PFSK-1 (cell line): ENCODE measurements around the gene ST6GALNAC3.

Source experiments
- FOXP2 ChIP-seq: optimal IDR thresholded peaks from 2 replicates; pipeline ENCODE3; 2011; ENCODE audit warnings: borderline replicate concordance, control low read depth, inconsistent platforms; ENCODE audit not compliant: insufficient read depth; ENCODE audit errors: extremely low read length, extremely low read depth
- POLR2AphosphoS5 ChIP-seq: IDR thresholded peaks from 2 replicates; pipeline ENCODE4 v1.6.1; 2012; ENCODE audit warnings: low read depth, mild to moderate bottlenecking, control low read depth, low read length, moderate library complexity
- REST ChIP-seq, 2 experiments: IDR thresholded peaks; 2 replicates each; pipeline versions ENCODE4 v1.6.1 to v1.8.0; 2011 to 2012; ENCODE audit warnings: low read depth in 2 of 2, low read length in 2 of 2, control low read depth in 1 of 2, inconsistent platforms in 1 of 2, mild to moderate bottlenecking in 1 of 2, moderate library complexity in 1 of 2; ENCODE audit not compliant: insufficient read depth in 1 of 2
- SIN3A ChIP-seq: IDR thresholded peaks from 2 replicates; pipeline ENCODE4 v1.6.1; 2012; ENCODE audit warnings: mild to moderate bottlenecking, low read length, moderate library complexity, borderline replicate concordance; ENCODE audit not compliant: insufficient read depth
- TAF1 ChIP-seq: IDR thresholded peaks from 2 replicates; pipeline ENCODE4 v1.6.1; 2012; ENCODE audit warnings: low read length, control low read depth, borderline replicate concordance; ENCODE audit not compliant: insufficient read depth

The ST6GALNAC3 gene

GRCh38 chr1:76239470-76239918 is 164.9 kb downstream of the ST6GALNAC3 start:
- no peak for TF ChIP-seq POLR2AphosphoS5
- no peak for TF ChIP-seq SIN3A
- TF ChIP-seq FOXP2: no peak
- no peak for TF ChIP-seq REST (IDR thresholded peaks at IDR 0.05; ENCODE audit: insufficient read depth in 1 of 2, low read depth in 2 of 2, low read length in 2 of 2)
- no peak for TF ChIP-seq TAF1

GRCh38 chr1:76240316-76240715 is 165.8 kb downstream of the ST6GALNAC3 start:
- TF ChIP-seq SIN3A (no peak), REST (IDR thresholded peaks at IDR 0.05; ENCODE audit: insufficient read depth in 1 of 2, low read depth in 2 of 2, low read length in 2 of 2) (no peak), POLR2AphosphoS5 (no peak), FOXP2 (no peak), TAF1 (no peak)

- no peak for TF ChIP-seq TAF1
- TF ChIP-seq REST (IDR thresholded peaks at IDR 0.05; ENCODE audit: insufficient read depth in 1 of 2, low read depth in 2 of 2, low read length in 2 of 2): no peak
- TF ChIP-seq SIN3A: no peak
These were observed 172.8 kb downstream of the ST6GALNAC3 start for GRCh38 chr1:76247261-76247852.

- TF ChIP-seq FOXP2: no peak
- TF ChIP-seq POLR2AphosphoS5: no peak
- TF ChIP-seq REST (IDR thresholded peaks at IDR 0.05; ENCODE audit: insufficient read depth in 1 of 2, low read depth in 2 of 2, low read length in 2 of 2): no peak
- no peak for TF ChIP-seq TAF1
- TF ChIP-seq SIN3A: no peak
These were observed 175.7 kb downstream of the ST6GALNAC3 start for GRCh38 chr1:76250271-76250670.

- TF ChIP-seq SIN3A: no peak
- no peak for TF ChIP-seq FOXP2
- TF ChIP-seq REST (IDR thresholded peaks at IDR 0.05; ENCODE audit: insufficient read depth in 1 of 2, low read depth in 2 of 2, low read length in 2 of 2): no peak
- TF ChIP-seq TAF1: no peak
- no peak for TF ChIP-seq POLR2AphosphoS5
These were observed 177.9 kb downstream of the ST6GALNAC3 start for GRCh38 chr1:76252431-76252830.
